Hypothalamus (tissue), 51 donors: ENCODE measurements around the gene CCDC17.

Experiments
- DNase-seq, 51 donors: peaks; one replicate each; lab custom pipeline; 2025; lab: John Stamatoyannopoulos, UW

The CCDC17 gene

GRCh38 chr1:45584351-45585109 lies 39.3 kb downstream of the CCDC17 start:
- DNase-seq = peak in 50 of 51 donors; percentile 35 to 92 (median 78)

GRCh38 chr1:45583666-45584350 lies 40.0 kb downstream of the CCDC17 start, which contains the start of gene NASP:
Gene NASP (plus strand): TSS chr1:45584041. CDS start chr1:45584147, 106 bp downstream.
- DNase-seq = peak; percentile 63 to 97 (median 84)

- DNase-seq = peak in 50 of 51 donors; percentile 39 to 97 (median 87)
Measured at GRCh38 chr1:45583264-45583665, 40.6 kb downstream of the CCDC17 start.

- DNase-seq = no peak
Measured at GRCh38 chr1:45574105-45574626, 49.7 kb downstream of the CCDC17 start.

- no peak for DNase-seq
Measured at GRCh38 chr1:45573231-45573804, 50.5 kb downstream of the CCDC17 start.

- no peak for DNase-seq
Measured at GRCh38 chr1:45570631-45571030, 53.2 kb downstream of the CCDC17 start.
